Activated naive CD4-positive, alpha-beta T cell treated with anti-CD3 and anti-CD28 coated beads for 36 hours (primary cell): ENCODE measurements around the gene RPS15. TPM values are rescaled to one million over a fixed set of nuclear protein-coding genes. Genes with fewer than 3 reads are reported as not detected.

Experiments used
- CTCF ChIA-PET: fragments of 350-600 bp; sonication (Branson Sonifier 250); formaldehyde crosslinking; loops from one replicate; lab custom pipeline; 2021; ENCODE audit warnings: antibody characterized with exemption; lab: Charles Lee
- DNase-seq: peaks from one replicate; pipeline ENCODE4 v3.0.0-alpha.2; 2020
- H3K27ac Mint-ChIP-seq: one replicate; pipeline ENCODE4 v1.8.0; 2021; ENCODE audit warnings: mild to moderate bottlenecking, mixed read lengths
- H3K27me3 Mint-ChIP-seq: one replicate; pipeline ENCODE4 v1.8.0; 2021; ENCODE audit warnings: low read depth, mixed read lengths
- H3K36me3 Mint-ChIP-seq: one replicate; pipeline ENCODE4 v1.8.0; 2021; ENCODE audit warnings: low read depth, mixed read lengths
- H3K4me1 Mint-ChIP-seq: one replicate; pipeline ENCODE4 v1.8.0; 2021; ENCODE audit warnings: low read depth, mixed read lengths
- H3K4me3 Mint-ChIP-seq: one replicate; pipeline ENCODE4 v1.8.0; 2021; ENCODE audit warnings: mild to moderate bottlenecking, moderate library complexity, mixed read lengths
- H3K9me3 Mint-ChIP-seq: one replicate; pipeline ENCODE4 v1.8.0; 2021; ENCODE audit warnings: mixed read lengths
- intact Hi-C: fragments of 100-400 bp; cut with micrococcal nuclease; formaldehyde crosslinking; loops from one replicate; pipeline ENCODE4 v1.15.1; 2023
- total RNA-seq, 2 experiments: library from RNA; stranded (reverse); gene quantifications; one replicate each; pipeline ENCODE4 v1.2.3, GENCODE V29; 2021

Gene RPS15
- total RNA-seq, 2 experiments from 2014 or later = 1,902 to 1,906 TPM

DNA sequence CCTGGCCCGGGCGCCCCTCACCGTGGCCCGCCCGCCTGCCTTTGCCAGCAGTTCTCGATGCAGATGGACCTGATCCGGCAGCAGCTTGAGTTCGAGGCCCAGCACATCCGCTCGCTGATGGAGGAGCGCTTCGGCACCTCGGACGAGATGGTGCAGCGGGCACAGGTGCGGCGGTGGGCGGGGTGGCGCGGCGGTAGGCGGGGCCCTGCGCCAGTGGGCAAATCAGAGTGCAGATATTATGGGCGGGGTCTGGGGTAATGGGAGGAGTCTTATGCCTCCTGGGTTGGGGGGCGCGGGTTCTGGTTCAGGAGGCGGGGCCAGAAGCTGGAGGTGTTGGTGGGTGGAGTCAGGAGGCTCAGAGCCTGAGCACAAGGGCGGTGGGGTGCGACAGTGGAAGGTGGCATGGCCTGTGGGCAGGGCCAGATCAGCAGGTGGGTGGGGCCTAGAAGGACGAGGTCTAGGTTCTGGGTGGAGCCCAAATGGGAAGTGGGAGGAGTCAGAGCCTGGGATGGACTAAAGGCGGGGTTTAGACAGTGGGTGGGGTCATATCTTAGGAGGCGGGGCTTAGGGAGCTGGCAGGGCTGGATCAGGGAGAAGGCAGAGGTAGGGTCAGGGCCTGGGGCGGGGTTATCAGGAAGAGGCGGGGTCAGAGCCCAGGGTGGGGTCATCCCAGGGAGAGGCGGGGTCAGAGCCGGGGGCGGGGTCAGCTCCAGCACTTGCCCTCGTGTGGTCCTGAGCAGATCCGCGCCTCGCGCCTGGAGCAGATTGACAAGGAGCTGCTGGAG lies 17.3 kb downstream of the RPS15 start:
- Mint-ChIP-seq H3K27ac (no peak overlapping the region), H3K9me3 (no peaks in the 10 kb centered on the region), H3K4me3 (no peak overlapping the region), H3K27me3 (peaks cover 43% of the 10 kb centered on the region), H3K36me3 (peaks cover 2% of the 10 kb centered on the region), H3K4me1 (peaks cover 17% of the 10 kb centered on the region)
- intact Hi-C loops = no loop called here
- peak; percentile 72 for DNase-seq
- CTCF ChIA-PET = interaction anchor here (0.6 to 2.5 kb wide), 2 partner anchors 10 to 12 kb away, joined by 3 to 11 read pairs; no protein-coding TSS in a partner anchor

DNA sequence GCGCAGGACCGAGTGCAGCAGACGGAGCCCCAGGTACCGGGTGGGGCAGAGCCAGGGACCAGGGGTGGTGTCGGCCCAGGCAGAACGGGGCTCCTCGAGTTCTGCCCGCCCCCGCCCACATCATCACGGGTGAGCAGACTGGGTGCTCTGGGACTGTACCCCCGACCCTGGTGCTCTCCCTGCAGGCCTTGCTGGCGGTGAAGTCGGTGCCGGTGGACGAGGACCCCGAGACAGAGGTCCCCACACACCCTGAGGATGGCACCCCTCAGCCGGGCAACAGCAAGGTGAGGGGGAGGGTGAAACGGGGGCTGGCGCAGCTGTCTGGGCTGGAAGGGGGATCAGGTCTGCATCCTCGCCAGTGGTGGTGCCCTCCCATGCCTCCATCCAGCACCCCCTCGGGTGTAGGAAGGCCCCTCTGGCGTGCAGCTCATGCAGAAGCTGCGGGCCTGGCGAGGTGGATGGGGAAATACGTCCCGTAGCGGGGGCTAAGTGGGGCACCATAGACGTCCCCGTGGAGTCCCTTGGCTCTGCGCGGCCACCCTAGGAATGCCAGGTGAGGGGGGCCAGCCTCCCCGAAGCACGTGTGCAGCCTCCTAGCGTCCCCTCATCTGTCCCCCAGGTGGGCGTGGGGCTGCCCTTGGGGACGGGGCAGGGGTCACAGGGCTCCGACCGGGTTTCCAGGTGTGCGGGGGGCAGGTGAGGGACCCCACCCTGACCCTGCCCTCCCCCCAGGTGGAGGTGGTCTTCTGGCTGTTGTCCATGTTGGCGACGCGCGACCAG lies 18.1 kb downstream of the RPS15 start:
- Mint-ChIP-seq H3K27me3 (peaks cover 36% of the 10 kb centered on the region), H3K4me3 (no peak overlapping the region), H3K4me1 (peaks cover 17% of the 10 kb centered on the region), H3K27ac (no peak overlapping the region), H3K36me3 (peaks cover 2% of the 10 kb centered on the region), H3K9me3 (no peaks in the 10 kb centered on the region)
- CTCF ChIA-PET = interaction anchor here (2.5 kb wide), 1 partner anchor 11 kb away, joined by 11 read pairs; no protein-coding TSS in a partner anchor
- intact Hi-C loops = no loop called here
- no peak for DNase-seq

DNA sequence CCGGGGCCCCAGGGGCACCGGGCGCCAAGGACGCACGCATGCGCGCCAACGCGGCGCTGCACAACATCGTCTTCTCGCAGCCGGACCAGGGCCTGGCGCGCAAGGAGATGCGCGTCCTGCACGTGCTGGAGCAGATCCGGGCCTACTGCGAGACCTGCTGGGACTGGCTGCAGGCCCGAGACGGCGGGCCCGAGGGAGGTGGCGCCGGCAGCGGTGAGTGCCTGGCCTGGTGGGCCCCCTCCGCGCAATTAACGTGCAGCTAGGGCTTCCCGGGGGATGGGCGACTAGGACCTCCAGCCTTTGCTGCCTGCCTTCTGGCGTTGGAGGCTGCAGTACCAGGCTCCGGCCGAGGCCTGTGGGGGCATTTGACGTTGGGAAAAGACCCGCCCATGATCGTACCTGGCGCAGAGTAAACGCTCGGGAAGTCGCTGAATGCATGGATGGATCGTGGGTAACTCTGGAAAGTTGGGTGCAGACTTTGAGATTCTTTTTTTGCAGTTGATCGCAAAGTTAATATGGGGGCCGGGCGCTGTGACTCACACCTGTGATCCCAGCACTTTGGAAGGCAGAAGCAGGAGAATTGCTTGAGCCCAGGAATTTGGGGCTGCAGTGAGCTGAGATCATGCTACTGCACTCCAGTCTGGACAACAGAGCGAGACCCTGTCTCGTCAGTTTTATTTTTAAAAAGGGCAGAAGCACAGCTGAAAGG lies 19.0 kb downstream of the RPS15 start:
- peaks cover 2% of the 10 kb centered on the region for H3K36me3 Mint-ChIP-seq
- no peak overlapping the region for H3K4me3 Mint-ChIP-seq
- intact Hi-C loops = no loop called here
- peaks cover 31% of the 10 kb centered on the region for H3K27me3 Mint-ChIP-seq
- H3K27ac Mint-ChIP-seq = no peak overlapping the region
- H3K4me1 Mint-ChIP-seq = peaks cover 17% of the 10 kb centered on the region
- no peaks in the 10 kb centered on the region for H3K9me3 Mint-ChIP-seq
- CTCF ChIA-PET = interaction anchor here (0.6 to 1.1 kb wide), 2 partner anchors 9 to 1471 kb away, joined by 3 to 5 read pairs; no protein-coding TSS in a partner anchor
- no peak for DNase-seq

DNA sequence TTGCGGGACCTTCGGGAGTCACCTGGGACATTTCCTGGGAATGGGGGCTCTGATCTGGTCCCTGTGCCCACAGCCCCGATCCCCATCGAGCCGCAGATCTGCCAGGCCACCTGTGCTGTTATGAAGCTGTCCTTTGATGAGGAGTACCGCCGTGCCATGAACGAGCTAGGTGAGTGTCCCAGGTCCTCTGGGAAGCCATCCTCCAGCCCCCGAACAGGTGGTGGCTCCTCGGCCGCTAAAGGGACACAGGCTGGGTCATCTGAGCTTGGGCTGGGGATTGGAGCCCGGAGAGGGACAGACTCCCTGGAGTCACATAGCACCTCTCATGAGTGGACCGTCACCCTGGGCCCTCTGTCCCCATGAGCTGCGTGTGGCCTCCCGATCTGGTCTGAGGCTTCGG lies 19.7 kb downstream of the RPS15 start:
- H3K4me3 Mint-ChIP-seq = no peak overlapping the region
- intact Hi-C loops = no loop called here
- H3K4me1 Mint-ChIP-seq = peaks cover 17% of the 10 kb centered on the region
- DNase-seq = no peak
- H3K27me3 Mint-ChIP-seq = peaks cover 25% of the 10 kb centered on the region
- CTCF ChIA-PET = interaction anchor here (0.6 to 1.1 kb wide), 2 partner anchors 9 to 1470 kb away, joined by 3 to 5 read pairs; no protein-coding TSS in a partner anchor
- H3K9me3 Mint-ChIP-seq = no peaks in the 10 kb centered on the region
- H3K36me3 Mint-ChIP-seq = peaks cover 2% of the 10 kb centered on the region
- no peak overlapping the region for H3K27ac Mint-ChIP-seq

DNA sequence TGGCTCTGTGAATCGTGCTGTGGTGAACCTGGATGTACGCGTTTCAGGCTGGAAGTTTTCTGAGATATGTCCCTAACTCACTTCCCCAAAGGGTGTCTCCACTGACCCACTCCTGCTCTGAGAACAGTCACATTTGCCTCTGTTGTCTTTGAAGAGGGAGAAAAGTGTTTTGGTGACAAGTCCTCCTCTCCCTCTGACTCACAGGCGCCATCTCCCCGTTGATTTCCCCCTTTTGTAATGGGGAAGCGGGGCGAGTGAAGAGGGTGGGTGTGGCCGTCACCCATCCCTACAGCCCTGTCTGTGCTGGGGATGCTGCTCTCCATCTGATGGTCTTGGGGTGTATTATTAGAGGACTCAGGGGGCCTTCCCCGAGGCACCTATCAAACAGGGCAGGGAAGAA lies 21.3 kb downstream of the RPS15 start:
- CTCF ChIA-PET = interaction anchor here (0.9 kb wide), 1 partner anchor 16 kb away, joined by 4 read pairs; no protein-coding TSS in a partner anchor
- Mint-ChIP-seq H3K4me1 (peaks cover 16% of the 10 kb centered on the region), H3K27me3 (peaks cover 17% of the 10 kb centered on the region), H3K9me3 (no peaks in the 10 kb centered on the region), H3K36me3 (peaks cover 2% of the 10 kb centered on the region), H3K4me3 (no peak overlapping the region), H3K27ac (no peak overlapping the region)
- intact Hi-C loops = no loop called here
- no peak for DNase-seq

DNA sequence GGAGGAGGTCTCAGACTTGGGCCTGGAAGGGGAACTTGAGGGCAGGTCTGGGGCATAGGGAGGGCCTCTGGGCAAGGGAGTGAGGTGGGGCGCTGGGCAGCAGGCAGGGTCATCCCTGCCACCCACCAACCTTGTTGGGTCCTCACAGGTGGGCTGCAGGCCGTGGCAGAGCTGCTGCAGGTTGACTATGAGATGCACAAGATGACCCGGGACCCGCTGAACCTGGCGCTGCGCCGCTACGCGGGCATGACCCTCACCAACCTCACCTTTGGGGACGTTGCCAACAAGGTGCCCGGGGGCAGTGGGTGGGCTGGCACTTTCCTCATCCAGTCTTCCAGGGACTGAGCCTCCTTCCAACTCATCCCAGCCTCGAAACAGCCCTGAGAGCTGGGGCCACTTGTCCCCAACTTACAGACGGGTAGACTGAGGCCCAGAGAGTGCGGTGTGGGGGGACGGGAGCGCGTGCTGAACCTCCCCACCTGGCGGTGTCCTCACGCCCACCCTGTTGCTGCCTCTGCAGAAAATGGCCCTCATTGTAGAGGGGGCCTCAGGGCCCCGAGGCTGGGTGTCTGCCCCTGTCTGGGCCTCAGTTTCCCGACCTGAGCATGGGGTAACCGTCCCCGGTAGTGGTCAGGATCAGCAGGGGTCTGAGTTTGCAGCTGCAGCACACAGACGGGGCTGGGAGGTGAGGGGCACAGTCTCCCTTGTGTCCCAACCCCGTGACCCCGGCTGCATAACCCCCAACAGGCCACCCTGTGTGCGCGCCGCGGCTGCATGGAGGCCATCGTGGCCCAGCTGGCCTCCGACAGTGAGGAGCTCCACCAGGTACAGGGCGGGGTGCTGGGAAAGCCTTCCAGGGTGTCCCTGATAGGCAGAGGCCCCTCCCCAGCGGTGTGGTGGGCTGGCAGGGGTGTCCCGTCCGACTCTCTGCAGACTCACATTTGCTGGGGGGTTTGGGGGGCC lies 22.1 kb downstream of the RPS15 start:
- CTCF ChIA-PET = no interaction called here
- peaks cover 15% of the 10 kb centered on the region for H3K27me3 Mint-ChIP-seq
- no peak overlapping the region for H3K27ac Mint-ChIP-seq
- no peak overlapping the region for H3K4me3 Mint-ChIP-seq
- no peaks in the 10 kb centered on the region for H3K9me3 Mint-ChIP-seq
- intact Hi-C loops = no loop called here
- peaks cover 12% of the 10 kb centered on the region for H3K4me1 Mint-ChIP-seq
- H3K36me3 Mint-ChIP-seq = peaks cover 2% of the 10 kb centered on the region
- no peak for DNase-seq

DNA sequence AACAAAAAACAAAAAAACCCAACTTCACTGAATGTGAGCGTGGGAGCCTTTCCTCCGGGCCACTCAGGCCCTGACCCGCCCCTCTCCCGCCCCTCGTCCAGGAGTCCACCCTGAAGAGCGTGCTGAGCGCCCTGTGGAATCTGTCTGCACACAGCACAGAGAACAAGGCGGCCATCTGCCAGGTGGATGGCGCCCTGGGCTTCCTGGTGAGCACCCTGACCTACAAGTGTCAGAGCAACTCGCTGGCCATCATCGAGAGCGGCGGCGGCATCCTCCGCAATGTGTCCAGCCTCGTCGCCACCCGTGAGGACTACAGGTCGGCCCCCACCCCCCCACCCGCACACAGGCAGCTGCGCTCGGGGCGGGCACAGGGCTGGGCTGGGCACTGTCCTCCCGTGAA lies 23.7 kb downstream of the RPS15 start:
- no peak overlapping the region for H3K4me3 Mint-ChIP-seq
- H3K27me3 Mint-ChIP-seq = peaks cover 13% of the 10 kb centered on the region
- CTCF ChIA-PET = no interaction called here
- H3K4me1 Mint-ChIP-seq = peaks cover 6% of the 10 kb centered on the region
- intact Hi-C loops = no loop called here
- no peak for DNase-seq
- no peak overlapping the region for H3K27ac Mint-ChIP-seq
- no peaks in the 10 kb centered on the region for H3K9me3 Mint-ChIP-seq
- peaks cover 2% of the 10 kb centered on the region for H3K36me3 Mint-ChIP-seq

DNA sequence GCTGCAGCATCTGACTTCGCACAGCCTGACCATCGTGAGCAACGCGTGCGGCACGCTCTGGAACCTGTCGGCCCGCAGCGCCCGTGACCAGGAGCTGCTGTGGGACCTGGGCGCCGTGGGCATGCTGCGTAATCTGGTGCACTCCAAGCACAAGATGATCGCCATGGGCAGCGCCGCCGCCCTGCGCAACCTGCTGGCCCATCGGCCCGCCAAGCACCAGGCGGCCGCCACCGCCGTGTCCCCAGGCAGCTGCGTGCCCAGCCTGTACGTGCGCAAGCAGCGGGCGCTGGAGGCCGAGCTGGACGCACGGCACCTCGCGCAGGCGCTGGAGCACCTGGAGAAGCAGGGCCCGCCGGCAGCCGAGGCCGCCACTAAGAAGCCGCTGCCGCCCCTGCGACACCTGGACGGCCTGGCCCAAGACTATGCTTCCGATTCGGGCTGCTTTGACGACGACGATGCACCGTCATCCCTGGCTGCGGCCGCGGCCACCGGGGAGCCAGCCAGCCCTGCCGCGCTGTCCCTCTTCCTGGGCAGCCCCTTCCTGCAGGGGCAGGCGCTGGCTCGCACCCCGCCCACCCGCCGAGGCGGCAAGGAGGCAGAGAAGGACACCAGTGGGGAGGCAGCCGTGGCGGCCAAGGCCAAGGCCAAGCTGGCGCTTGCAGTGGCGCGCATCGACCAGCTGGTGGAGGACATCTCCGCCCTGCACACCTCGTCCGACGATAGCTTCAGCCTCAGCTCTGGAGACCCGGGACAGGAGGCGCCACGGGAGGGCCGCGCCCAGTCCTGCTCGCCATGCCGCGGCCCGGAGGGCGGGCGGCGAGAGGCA lies 27.2 kb downstream of the RPS15 start:
- H3K27ac Mint-ChIP-seq = no peak overlapping the region
- peaks cover 3% of the 10 kb centered on the region for H3K4me1 Mint-ChIP-seq
- intact Hi-C loops = loop anchor here (5.0 kb wide), 1 partner anchor 292 kb away; no protein-coding TSS in a partner anchor
- DNase-seq = no peak
- H3K4me3 Mint-ChIP-seq = no peak overlapping the region
- H3K9me3 Mint-ChIP-seq = no peaks in the 10 kb centered on the region
- CTCF ChIA-PET = interaction anchor here (0.8 to 1.8 kb wide), 3 partner anchors 12 to 68 kb away, joined by 3 to 4 read pairs (median 3); no protein-coding TSS in a partner anchor
- peaks cover 9% of the 10 kb centered on the region for H3K27me3 Mint-ChIP-seq
- H3K36me3 Mint-ChIP-seq = no peaks in the 10 kb centered on the region

DNA sequence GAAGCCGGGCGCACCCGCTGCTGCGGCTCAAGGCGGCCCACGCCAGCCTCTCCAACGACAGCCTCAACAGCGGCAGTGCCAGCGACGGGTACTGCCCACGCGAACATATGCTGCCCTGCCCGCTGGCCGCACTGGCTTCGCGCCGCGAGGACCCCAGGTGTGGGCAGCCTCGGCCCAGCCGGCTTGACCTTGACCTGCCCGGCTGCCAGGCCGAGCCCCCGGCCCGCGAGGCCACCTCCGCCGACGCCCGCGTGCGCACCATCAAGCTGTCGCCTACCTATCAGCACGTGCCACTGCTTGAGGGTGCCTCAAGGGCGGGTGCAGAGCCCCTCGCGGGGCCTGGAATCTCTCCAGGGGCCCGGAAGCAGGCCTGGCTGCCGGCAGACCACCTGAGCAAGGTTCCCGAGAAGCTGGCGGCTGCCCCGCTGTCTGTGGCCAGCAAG lies 27.8 kb downstream of the RPS15 start:
- H3K27me3 Mint-ChIP-seq = peaks cover 9% of the 10 kb centered on the region
- peaks cover 5% of the 10 kb centered on the region for H3K4me1 Mint-ChIP-seq
- H3K36me3 Mint-ChIP-seq = no peaks in the 10 kb centered on the region
- intact Hi-C loops = loop anchor here (5.0 kb wide), 1 partner anchor 291 kb away; no protein-coding TSS in a partner anchor
- H3K4me3 Mint-ChIP-seq = no peak overlapping the region
- no peak overlapping the region for H3K27ac Mint-ChIP-seq
- CTCF ChIA-PET = interaction anchor here (0.8 to 1.8 kb wide), 6 partner anchors 8 to 69 kb away, joined by 3 to 4 read pairs (median 4); partner anchors contain the start of gene REEP6
- DNase-seq = no peak
- no peaks in the 10 kb centered on the region for H3K9me3 Mint-ChIP-seq

DNA sequence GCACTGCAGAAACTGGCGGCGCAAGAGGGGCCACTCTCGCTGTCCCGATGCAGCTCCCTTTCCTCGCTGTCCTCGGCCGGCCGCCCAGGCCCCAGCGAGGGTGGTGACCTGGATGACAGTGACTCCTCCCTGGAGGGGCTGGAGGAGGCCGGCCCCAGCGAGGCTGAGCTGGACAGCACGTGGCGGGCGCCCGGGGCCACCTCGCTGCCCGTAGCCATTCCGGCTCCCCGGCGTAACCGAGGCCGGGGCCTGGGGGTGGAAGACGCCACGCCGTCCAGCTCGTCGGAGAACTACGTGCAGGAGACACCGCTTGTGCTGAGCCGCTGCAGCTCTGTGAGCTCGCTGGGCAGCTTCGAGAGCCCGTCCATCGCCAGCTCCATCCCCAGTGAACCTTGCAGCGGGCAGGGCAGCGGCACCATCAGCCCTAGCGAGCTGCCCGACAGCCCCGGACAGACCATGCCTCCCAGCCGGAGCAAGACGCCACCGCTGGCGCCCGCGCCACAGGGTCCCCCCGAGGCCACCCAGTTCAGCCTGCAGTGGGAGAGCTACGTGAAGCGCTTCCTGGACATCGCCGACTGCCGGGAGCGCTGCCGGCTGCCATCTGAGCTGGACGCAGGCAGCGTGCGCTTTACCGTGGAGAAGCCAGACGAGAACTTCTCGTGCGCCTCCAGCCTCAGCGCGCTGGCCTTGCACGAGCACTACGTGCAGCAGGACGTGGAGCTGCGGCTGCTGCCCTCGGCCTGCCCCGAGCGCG lies 28.4 kb downstream of the RPS15 start:
- no peak for DNase-seq
- Mint-ChIP-seq H3K27ac (no peak overlapping the region), H3K9me3 (no peaks in the 10 kb centered on the region), H3K4me3 (no peak overlapping the region), H3K36me3 (no peaks in the 10 kb centered on the region), H3K27me3 (peaks cover 13% of the 10 kb centered on the region), H3K4me1 (peaks cover 11% of the 10 kb centered on the region)
- intact Hi-C loops = loop anchor here (5.0 kb wide), 1 partner anchor 291 kb away; no protein-coding TSS in a partner anchor
- CTCF ChIA-PET = interaction anchor here (0.6 to 1.8 kb wide), 6 partner anchors 9 to 48 kb away, joined by 3 to 4 read pairs (median 4); partner anchors contain the start of gene REEP6
